Dedifferentiated amniotic fluid mesenchymal stem cell (primary cell): ENCODE measurements around the gene LAMA3.

Source experiments
- DNase-seq: peaks from one replicate; pipeline ENCODE4 v3.0.0-alpha.2; 2016; ENCODE audit errors: extremely low spot score

The LAMA3 gene

GRCh38 chr18:23939896-23940295, 250.6 kb downstream of the LAMA3 start:
- DNase-seq: no peak

GRCh38 chr18:23941791-23942190, 252.5 kb downstream of the LAMA3 start:
- no peak for DNase-seq

GRCh38 chr18:23943104-23943503, 253.9 kb downstream of the LAMA3 start:
- no peak for DNase-seq

- DNase-seq: peak; percentile 81
These were observed 254.8 kb downstream of the LAMA3 start for GRCh38 chr18:23943903-23944624.

GRCh38 chr18:23945416-23946079, 256.3 kb downstream of the LAMA3 start:
- DNase-seq: no peak

- DNase-seq: no peak
These were observed 260.6 kb downstream of the LAMA3 start for GRCh38 chr18:23949863-23950262.

- no peak for DNase-seq
These were observed 261.4 kb downstream of the LAMA3 start for GRCh38 chr18:23950644-23951043.

GRCh38 chr18:23951206-23951605, 262.0 kb downstream of the LAMA3 start:
- no peak for DNase-seq

GRCh38 chr18:23953984-23954383, 264.7 kb downstream of the LAMA3 start:
- no peak for DNase-seq

- no peak for DNase-seq
These were observed 267.2 kb downstream of the LAMA3 start for GRCh38 chr18:23956483-23956882.

- no peak for DNase-seq
These were observed 268.8 kb downstream of the LAMA3 start for GRCh38 chr18:23958036-23958435.

GRCh38 chr18:23963443-23964165, 274.4 kb downstream of the LAMA3 start:
- no peak for DNase-seq

- no peak for DNase-seq
These were observed 275.3 kb downstream of the LAMA3 start for GRCh38 chr18:23964282-23965238.

GRCh38 chr18:23966909-23967308, 277.7 kb downstream of the LAMA3 start:
- no peak for DNase-seq

- no peak for DNase-seq
These were observed 278.3 kb downstream of the LAMA3 start for GRCh38 chr18:23967321-23968089.

GRCh38 chr18:23968638-23969604, 279.7 kb downstream of the LAMA3 start:
- no peak for DNase-seq

GRCh38 chr18:23969664-23970063, 280.4 kb downstream of the LAMA3 start:
- DNase-seq: no peak

- DNase-seq: no peak
These were observed 281.2 kb downstream of the LAMA3 start for GRCh38 chr18:23970161-23971096.

- DNase-seq: no peak
These were observed 281.8 kb downstream of the LAMA3 start for GRCh38 chr18:23971097-23971440.
